Prostate gland (tissue), 2 donors: ENCODE measurements around the gene SMIM35.

Experiments
- POLR2A ChIP-seq: fragments of 450-650 bp; IDR thresholded peaks from one replicate; pipeline ENCODE4 v1.6.1; 2016; ENCODE audit warnings: antibody characterized with exemption, mild to moderate bottlenecking
- TF ChIP-seq, protein P1 (sequence below), 4 experiments: fragments of 200-600 bp in 2 of 4; fragments of 450-650 bp in 2 of 4; sonication (generic) in 2 of 4; IDR thresholded peaks; 1 replicate in 3 of 4; 2 replicates in 1 of 4; pipeline ENCODE4 v1.5.1; 2016 to 2019; ENCODE audit warnings: antibody characterized with exemption in 4 of 4, mild to moderate bottlenecking in 2 of 4, moderate library complexity in 2 of 4

DNA sequence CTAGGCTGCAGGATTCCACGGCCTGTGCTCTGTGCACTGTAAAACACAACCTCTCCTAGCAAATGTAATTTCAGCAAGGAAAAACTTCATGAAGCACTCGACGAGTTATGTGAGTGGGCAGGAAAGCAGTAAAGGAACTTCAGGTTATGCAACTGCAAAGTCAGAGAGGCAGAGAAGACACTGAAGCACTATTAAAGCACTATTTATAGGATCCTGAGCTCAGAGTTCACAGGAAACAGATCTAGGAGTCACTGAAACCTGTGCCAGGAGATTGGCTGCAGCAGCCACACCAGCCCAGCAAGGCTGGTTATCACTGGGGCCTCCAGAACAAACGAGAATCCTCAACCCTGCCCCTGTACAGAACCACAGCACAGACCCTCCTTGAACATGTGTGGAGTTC lies 2.5 kb downstream of the SMIM35 start:
- TF ChIP-seq, protein P1, sequence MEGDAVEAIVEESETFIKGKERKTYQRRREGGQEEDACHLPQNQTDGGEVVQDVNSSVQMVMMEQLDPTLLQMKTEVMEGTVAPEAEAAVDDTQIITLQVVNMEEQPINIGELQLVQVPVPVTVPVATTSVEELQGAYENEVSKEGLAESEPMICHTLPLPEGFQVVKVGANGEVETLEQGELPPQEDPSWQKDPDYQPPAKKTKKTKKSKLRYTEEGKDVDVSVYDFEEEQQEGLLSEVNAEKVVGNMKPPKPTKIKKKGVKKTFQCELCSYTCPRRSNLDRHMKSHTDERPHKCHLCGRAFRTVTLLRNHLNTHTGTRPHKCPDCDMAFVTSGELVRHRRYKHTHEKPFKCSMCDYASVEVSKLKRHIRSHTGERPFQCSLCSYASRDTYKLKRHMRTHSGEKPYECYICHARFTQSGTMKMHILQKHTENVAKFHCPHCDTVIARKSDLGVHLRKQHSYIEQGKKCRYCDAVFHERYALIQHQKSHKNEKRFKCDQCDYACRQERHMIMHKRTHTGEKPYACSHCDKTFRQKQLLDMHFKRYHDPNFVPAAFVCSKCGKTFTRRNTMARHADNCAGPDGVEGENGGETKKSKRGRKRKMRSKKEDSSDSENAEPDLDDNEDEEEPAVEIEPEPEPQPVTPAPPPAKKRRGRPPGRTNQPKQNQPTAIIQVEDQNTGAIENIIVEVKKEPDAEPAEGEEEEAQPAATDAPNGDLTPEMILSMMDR (IDR thresholded peaks at IDR 0.05): no peak
- no peak for TF ChIP-seq POLR2A
